Middle frontal gyrus (tissue), 1 donor: ENCODE measurements around the gene MVK.

Experiments used
- DNase-seq: peaks from one replicate; pipeline ENCODE4 v3.0.0-alpha.2; 2015; ENCODE audit warnings: low spot score; ENCODE audit errors: extremely low spot score

Gene MVK

GRCh38 chr12:109626378-109627115, 53.0 kb downstream of the MVK start:
- peak; percentile 76 for DNase-seq

- no peak for DNase-seq
These were observed 54.0 kb downstream of the MVK start for GRCh38 chr12:109627633-109628032.

- DNase-seq = no peak
These were observed 56.5 kb downstream of the MVK start for GRCh38 chr12:109630107-109630506.

GRCh38 chr12:109630815-109631214, 57.2 kb downstream of the MVK start:
- no peak for DNase-seq

GRCh38 chr12:109631302-109631701, 57.7 kb downstream of the MVK start:
- DNase-seq = no peak

GRCh38 chr12:109631751-109632150, 58.2 kb downstream of the MVK start:
- DNase-seq = no peak

- no peak for DNase-seq
These were observed 58.7 kb downstream of the MVK start for GRCh38 chr12:109632342-109632741.

- DNase-seq = no peak
These were observed 62.1 kb downstream of the MVK start for GRCh38 chr12:109635717-109636116.

GRCh38 chr12:109637348-109637747, 63.8 kb downstream of the MVK start:
- no peak for DNase-seq

GRCh38 chr12:109637996-109638395, 64.4 kb downstream of the MVK start:
- no peak for DNase-seq

GRCh38 chr12:109638735-109639134, 65.1 kb downstream of the MVK start:
- no peak for DNase-seq

- DNase-seq = no peak
These were observed 65.7 kb downstream of the MVK start for GRCh38 chr12:109639151-109639872.

- DNase-seq = no peak
These were observed 67.4 kb downstream of the MVK start for GRCh38 chr12:109640961-109641360.

- no peak for DNase-seq
These were observed 67.8 kb downstream of the MVK start for GRCh38 chr12:109641422-109641821.

- DNase-seq = no peak
These were observed 69.0 kb downstream of the MVK start for GRCh38 chr12:109642506-109643132.

GRCh38 chr12:109645194-109645593, 71.6 kb downstream of the MVK start:
- DNase-seq = no peak

- no peak for DNase-seq
These were observed 72.1 kb downstream of the MVK start for GRCh38 chr12:109645708-109646107.
